ENCODE results near the gene PTPRM.

DNA sequence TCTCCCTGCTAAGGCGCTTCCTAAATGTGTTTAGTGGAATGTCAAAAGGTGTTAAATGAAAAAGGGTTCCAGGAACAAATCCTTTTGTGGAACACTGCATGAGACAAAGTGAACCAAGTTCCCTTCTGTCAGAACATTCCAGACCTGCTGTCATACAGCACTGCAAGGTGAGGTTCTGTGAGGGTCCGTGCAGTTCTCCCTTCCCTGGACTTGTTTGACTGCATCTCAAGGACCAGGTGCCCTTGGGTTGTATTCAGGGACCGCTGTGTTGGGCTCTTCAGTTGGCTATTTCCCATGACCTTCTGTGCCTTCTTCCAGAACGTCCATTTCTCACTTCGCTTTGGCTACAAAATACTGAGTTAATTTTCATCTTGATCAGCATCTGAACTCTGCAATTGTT is 328.2 kb downstream of the PTPRM start:
- TF ChIP-seq, protein P1, sequence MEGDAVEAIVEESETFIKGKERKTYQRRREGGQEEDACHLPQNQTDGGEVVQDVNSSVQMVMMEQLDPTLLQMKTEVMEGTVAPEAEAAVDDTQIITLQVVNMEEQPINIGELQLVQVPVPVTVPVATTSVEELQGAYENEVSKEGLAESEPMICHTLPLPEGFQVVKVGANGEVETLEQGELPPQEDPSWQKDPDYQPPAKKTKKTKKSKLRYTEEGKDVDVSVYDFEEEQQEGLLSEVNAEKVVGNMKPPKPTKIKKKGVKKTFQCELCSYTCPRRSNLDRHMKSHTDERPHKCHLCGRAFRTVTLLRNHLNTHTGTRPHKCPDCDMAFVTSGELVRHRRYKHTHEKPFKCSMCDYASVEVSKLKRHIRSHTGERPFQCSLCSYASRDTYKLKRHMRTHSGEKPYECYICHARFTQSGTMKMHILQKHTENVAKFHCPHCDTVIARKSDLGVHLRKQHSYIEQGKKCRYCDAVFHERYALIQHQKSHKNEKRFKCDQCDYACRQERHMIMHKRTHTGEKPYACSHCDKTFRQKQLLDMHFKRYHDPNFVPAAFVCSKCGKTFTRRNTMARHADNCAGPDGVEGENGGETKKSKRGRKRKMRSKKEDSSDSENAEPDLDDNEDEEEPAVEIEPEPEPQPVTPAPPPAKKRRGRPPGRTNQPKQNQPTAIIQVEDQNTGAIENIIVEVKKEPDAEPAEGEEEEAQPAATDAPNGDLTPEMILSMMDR (tag by site-specific recombination; IDR thresholded peaks at IDR 0.05), result no peak
- TF ChIP-seq, protein P2, sequence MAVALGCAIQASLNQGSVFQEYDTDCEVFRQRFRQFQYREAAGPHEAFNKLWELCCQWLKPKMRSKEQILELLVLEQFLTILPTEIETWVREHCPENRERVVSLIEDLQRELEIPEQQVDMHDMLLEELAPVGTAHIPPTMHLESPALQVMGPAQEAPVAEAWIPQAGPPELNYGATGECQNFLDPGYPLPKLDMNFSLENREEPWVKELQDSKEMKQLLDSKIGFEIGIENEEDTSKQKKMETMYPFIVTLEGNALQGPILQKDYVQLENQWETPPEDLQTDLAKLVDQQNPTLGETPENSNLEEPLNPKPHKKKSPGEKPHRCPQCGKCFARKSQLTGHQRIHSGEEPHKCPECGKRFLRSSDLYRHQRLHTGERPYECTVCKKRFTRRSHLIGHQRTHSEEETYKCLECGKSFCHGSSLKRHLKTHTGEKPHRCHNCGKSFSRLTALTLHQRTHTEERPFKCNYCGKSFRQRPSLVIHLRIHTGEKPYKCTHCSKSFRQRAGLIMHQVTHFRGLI (tag by site-specific recombination; IDR thresholded peaks at IDR 0.05), result no peak
- TF ChIP-seq ZNF670 (tag by site-specific recombination; IDR thresholded peaks at IDR 0.05; ENCODE audit: low read depth) (no peak), IKZF3 (tag by site-specific recombination; IDR thresholded peaks at IDR 0.05) (no peak), ZNF311 (tag by site-specific recombination; IDR thresholded peaks at IDR 0.05; ENCODE audit: borderline replicate concordance) (no peak), ZNF747 (tag by site-specific recombination; IDR thresholded peaks at IDR 0.05) (no peak)
- TF ChIP-seq, protein P3, sequence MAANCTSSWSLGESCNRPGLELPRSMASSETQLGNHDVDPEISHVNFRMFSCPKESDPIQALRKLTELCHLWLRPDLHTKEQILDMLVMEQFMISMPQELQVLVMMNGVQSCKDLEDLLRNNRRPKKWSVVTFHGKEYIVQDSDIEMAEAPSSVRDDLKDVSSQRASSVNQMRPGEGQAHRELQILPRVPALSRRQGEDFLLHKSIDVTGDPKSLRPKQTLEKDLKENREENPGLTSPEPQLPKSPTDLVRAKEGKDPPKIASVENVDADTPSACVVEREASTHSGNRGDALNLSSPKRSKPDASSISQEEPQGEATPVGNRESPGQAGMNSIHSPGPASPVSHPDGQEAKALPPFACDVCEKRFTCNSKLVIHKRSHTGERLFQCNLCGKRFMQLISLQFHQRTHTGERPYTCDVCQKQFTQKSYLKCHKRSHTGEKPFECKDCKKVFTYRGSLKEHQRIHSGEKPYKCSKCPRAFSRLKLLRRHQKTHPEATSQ (tag by site-specific recombination; IDR thresholded peaks at IDR 0.05), result no peak

Measured in HEK293 (cell line).